Naive thymus-derived CD8-positive, alpha-beta T cell (primary cell): ENCODE data around the gene DGCR8. TPM values are rescaled to one million over a fixed set of nuclear protein-coding genes. Genes with fewer than 3 reads are reported as not detected.

ENCODE experiments used
- ATAC-seq, 2 donors: fragments of 150-1000 bp; cut with Tn5 transposase in 1 of 2; sonication (Bioruptor Pico), chemical (Tn5 transposase) in 1 of 2; 1 replicate in 1 of 2; 2 replicates in 1 of 2; pipeline ENCODE4 v1.10.0; 2021; ENCODE audit warnings: mild to moderate bottlenecking in 2 of 2, moderate library complexity in 2 of 2
- POLR2A ChIA-PET: fragments of 350-600 bp; sonication (Branson Sonifier 250); formaldehyde crosslinking; loops from one replicate; lab custom pipeline; 2021; ENCODE audit warnings: antibody characterized with exemption; lab: Charles Lee
- DNase-seq, 10 donors: peaks; one replicate each; pipeline versions ENCODE4 v3.0.0 to v3.0.0-alpha.2; 2020 to 2022
- H3K27ac Mint-ChIP-seq, 10 donors: one replicate each; pipeline ENCODE4 v1.8.0; 2020 to 2022; ENCODE audit warnings: mild to moderate bottlenecking in 10 of 10, mixed read lengths in 10 of 10, moderate library complexity in 4 of 10, inconsistent platforms in 1 of 10
- H3K27me3 Mint-ChIP-seq, 5 donors: one replicate each; pipeline ENCODE4 v1.8.0; 2021 to 2022; ENCODE audit warnings: mixed read lengths in 5 of 5
- H3K36me3 Mint-ChIP-seq, 3 donors: one replicate each; pipeline ENCODE4 v1.8.0; 2020 to 2022; ENCODE audit warnings: mixed read lengths in 3 of 3, mild to moderate bottlenecking in 2 of 3, inconsistent platforms in 1 of 3
- H3K4me1 Mint-ChIP-seq, 4 donors: one replicate each; pipeline ENCODE4 v1.8.0; 2021 to 2022; ENCODE audit warnings: mixed read lengths in 4 of 4
- H3K4me3 Mint-ChIP-seq, 10 donors: one replicate each; pipeline ENCODE4 v1.8.0; 2020 to 2022; ENCODE audit warnings: mild to moderate bottlenecking in 10 of 10, mixed read lengths in 10 of 10, moderate library complexity in 6 of 10, inconsistent platforms in 1 of 10
- H3K9me3 Mint-ChIP-seq, 9 donors: one replicate each; pipeline ENCODE4 v1.8.0; 2020 to 2022; ENCODE audit warnings: mixed read lengths in 9 of 9, mild to moderate bottlenecking in 3 of 9, inconsistent platforms in 1 of 9, moderate library complexity in 1 of 9
- polyA plus RNA-seq, 3 donors: library from polyadenylated mRNA; unstranded; fragments of 300-500 nt; fragmentation: Illumina TruSeq; gene quantifications; one replicate each; pipeline ENCODE4 v1.2.3, GENCODE V29; 2021
- total RNA-seq, 8 experiments: library from RNA in 2 of 8; stranded (reverse) in 2 of 8; gene quantifications; one replicate each; pipeline ENCODE4 v1.2.3 and lab custom pipeline; 2021 to 2026

Gene DGCR8
- total and polyA plus RNA-seq, 5 experiments from 2014 or later: 4.0 to 53.3 (median 6.0) TPM

DNA sequence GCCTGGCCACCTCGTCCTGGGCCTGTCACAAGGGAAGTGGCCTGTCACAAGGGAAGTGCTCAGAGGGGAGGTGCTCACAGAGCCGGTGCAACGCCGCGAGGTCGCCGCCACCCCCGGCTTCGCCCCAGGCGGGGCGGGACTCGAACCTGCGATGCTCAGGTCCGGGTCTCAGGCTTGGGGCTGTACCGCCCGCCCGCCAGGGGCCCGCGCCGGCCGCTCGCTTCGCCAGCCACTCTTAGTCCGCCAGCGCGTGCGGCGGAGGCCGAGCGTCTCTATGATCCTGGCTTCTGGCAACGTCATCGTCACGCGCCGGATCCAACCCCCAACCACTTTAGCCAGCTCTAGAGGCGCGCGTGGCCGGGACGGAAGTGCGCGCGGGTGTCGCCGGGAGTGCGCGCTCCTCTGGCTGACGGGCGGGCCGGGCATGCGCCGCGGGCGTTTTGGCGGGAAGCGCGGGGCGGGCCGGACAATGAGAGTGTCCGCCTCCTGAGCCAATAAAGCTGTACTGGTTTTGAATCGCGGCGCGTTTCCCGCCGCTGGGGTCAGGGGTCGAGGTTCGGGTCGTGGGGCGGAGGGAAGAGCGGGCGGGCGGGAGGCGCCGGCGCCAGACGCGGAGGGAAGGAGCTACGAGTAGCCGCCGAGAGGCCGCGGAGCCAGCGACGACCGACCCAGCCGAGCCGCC lies 37.1 kb downstream of the DGCR8 start, which contains the start of gene TRMT2A:
TSS of gene TRMT2A (minus strand) at position 276 of the 682 bp plus-strand sequence. CDS start 320 bp downstream, outside the sequence.
- POLR2A ChIA-PET: interaction anchor here (0.8 to 3.2 kb wide), 17 partner anchors 9 to 973 kb away, joined by 3 to 23 read pairs (median 6); partner anchors contain the start of genes DGCR8, ESS2, GNB1L and HIRA
- peaks cover 0 to 34% (median 3%) of the 10 kb centered on the region in 3 donors for H3K36me3 Mint-ChIP-seq
- ATAC-seq: peak; percentile 81
- H3K9me3 Mint-ChIP-seq: no peaks in the 10 kb centered on the region
- H3K4me1 Mint-ChIP-seq: peaks cover 14 to 57% (median 39%) of the 10 kb centered on the region in 4 donors
- DNase-seq: peak; percentile 93 to 97 (median 95)
- no peaks in the 10 kb centered on the region for H3K27me3 Mint-ChIP-seq
- peak within 1 kb of the TSS; percentile 79 to 96 (median 94) for H3K27ac Mint-ChIP-seq
- peak within 1 kb of the TSS; percentile 83 to 97 (median 90) for H3K4me3 Mint-ChIP-seq

DNA sequence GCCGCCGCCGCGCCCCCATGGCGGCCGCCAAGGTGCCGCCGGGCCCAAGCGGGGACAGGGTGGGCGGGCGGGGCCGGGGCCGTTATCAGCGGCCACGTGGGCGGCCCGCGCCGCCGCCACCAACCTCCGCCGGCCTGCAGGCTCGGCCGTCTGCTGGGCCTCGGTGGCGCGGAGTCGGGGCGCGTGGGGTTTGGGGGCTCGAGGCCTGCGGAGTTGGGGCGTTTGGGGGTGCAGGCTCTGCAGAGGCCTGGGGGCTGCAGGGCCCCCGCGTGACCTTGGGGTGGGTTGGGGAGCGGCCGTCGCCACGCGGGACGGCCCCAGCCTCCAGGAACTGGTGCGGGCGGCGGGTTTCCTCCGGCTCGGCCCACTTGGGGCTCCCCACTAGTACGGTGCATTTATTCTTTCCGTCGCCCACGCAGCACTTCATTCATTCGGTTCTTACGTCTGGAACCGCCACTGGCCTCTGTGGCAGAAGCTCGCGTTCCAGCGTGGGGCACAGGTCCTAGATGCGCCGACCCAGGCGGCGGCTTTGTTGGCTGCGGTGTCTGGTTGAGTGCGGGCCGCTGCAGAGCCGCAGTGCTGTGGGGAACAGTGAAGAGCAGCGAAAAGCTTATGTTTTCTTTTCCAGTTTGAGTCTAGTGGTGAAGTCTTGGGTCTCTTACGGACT lies 37.7 kb downstream of the DGCR8 start:
- POLR2A ChIA-PET: interaction anchor here (0.8 to 3.2 kb wide), 13 partner anchors 9 to 973 kb away, joined by 3 to 23 read pairs (median 7); partner anchors contain the start of genes DGCR8, ESS2, GNB1L and HIRA
- Mint-ChIP-seq H3K4me1 (peaks cover 15 to 61% (median 42%) of the 10 kb centered on the region in 4 donors), H3K9me3 (no peaks in the 10 kb centered on the region), H3K36me3 (peaks cover 0 to 33% (median 3%) of the 10 kb centered on the region in 3 donors), H3K27ac (peak overlapping the region; percentile 70 to 94 (median 87)), H3K4me3 (peak overlapping the region; percentile 80 to 91 (median 84)), H3K27me3 (no peaks in the 10 kb centered on the region)
- peak; percentile 24 to 44 for ATAC-seq
- DNase-seq: peak; percentile 27 to 75 (median 47)

DNA sequence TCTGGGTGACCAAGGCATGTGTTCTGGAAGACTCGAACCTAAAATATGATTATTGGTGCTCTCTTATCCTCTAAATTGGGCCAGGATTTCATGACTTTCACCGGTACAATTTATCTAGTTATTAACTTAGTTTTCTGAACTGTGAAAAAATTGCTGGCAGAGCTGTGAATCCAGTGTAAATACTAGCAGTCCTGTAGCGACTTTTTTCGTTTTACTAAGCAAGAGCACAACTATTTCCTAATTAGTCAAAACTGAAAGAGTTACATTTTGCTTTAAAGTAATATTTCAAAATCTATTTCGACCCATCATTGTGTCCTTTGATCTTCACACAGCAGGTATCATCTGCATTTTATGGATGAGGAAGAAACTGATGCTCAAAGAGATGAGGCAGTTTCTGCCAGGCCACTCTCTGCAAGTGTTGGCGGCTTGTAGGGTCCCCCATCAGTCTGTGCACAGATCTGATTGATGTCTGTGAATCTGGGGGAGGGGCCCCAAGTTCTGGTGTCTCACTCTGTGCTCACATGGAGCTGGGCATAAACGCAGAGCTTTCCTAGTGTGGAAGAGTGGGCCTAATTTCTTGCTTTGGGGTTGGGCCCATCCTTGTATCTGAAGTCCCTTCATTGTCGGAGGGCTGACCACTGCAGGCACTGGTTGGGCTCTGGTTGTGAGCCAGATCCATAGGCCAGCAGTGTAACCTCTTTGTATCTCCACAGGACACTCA lies 38.4 kb downstream of the DGCR8 start:
- POLR2A ChIA-PET: interaction anchor here (0.6 to 3.2 kb wide), 5 partner anchors 10 to 687 kb away, joined by 3 to 23 read pairs (median 4); partner anchors contain the start of genes HIRA, MRPL40 and TANGO2

DNA sequence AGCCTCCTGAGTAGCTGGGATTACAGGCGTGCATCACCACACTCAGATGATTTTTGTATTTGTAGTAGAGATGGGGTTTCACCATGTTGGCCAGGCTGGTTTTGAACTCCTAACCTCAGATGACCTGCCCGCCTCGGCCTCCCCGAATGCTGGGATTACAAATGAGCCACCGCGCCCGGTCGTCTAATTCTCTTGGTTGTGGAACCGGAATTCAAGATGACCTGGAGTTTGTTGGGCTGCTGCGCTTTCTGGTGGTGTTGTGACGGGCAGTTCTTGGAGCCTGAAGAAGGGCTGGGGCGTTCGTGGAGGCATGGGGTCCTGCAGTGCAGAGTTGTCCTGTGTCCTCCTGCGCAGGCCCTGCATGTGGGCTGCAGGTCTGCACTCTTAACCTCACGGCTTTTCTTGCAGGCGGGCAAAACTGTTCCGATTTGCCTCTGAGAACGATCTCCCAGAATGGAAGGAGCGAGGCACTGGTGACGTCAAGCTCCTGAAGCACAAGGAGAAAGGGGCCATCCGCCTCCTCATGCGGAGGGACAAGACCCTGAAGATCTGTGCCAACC lies 41.9 kb downstream of the DGCR8 start:
- H3K27ac Mint-ChIP-seq: peak overlapping the region in 5 of 10 donors; percentile 52 to 79 (median 77)
- peaks cover 0 to 49% (median 3%) of the 10 kb centered on the region in 3 donors for H3K36me3 Mint-ChIP-seq
- DNase-seq: no peak
- H3K9me3 Mint-ChIP-seq: no peaks in the 10 kb centered on the region
- H3K4me1 Mint-ChIP-seq: peaks cover 9 to 51% (median 27%) of the 10 kb centered on the region in 4 donors
- no peaks in the 10 kb centered on the region for H3K27me3 Mint-ChIP-seq
- POLR2A ChIA-PET: no interaction called here
- no peak for ATAC-seq
- H3K4me3 Mint-ChIP-seq: peak overlapping the region in 1 of 10 donors; percentile 34

More for the DNA sequence above, 38.4 kb downstream of the DGCR8 start:
- ATAC-seq: no peak
- H3K9me3 Mint-ChIP-seq: no peaks in the 10 kb centered on the region
- peaks cover 17 to 61% (median 45%) of the 10 kb centered on the region in 4 donors for H3K4me1 Mint-ChIP-seq
- H3K27me3 Mint-ChIP-seq: no peaks in the 10 kb centered on the region
- DNase-seq: peak in 1 of 10 donors; percentile 52
- peak overlapping the region; percentile 70 to 94 (median 87) for H3K27ac Mint-ChIP-seq
- peaks cover 0 to 33% (median 3%) of the 10 kb centered on the region in 3 donors for H3K36me3 Mint-ChIP-seq
- peak overlapping the region; percentile 80 to 90 (median 83) for H3K4me3 Mint-ChIP-seq

DNA sequence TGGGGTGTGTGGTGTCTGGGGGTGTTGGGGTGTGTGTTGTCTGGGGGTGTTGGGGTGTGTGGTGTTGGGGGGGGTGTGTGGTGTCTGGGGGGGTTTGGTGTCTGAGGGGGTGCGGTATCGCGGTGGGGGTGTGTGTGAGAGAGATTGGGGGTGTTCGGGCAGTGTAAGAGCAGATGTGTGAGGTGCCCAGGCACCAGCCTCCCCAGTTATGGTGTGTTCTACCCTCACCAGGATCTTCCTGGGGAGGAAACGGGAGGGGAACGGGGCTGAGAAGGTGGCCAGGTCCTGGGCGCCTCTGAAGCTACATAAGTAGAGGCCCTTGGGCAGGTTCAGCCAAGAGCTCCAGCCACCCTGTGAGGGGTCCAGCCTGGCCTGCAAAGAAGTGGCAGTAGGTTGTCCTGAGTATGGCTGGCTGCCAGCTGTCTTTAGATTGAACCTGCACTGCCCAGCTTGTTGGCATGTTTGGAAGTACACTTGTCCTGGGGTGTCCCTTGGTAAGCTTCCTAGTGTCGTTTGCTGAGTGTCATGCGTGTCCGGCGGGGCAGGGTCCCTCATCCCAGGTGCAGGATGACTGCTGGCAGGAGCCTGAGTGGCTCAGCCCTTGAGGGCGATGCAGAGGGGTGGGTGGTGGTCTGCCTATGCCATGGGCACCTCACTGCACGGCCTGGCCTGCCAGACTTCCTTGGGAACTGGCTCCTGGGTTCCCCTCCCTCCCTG lies 43.5 kb downstream of the DGCR8 start:
- H3K9me3 Mint-ChIP-seq: no peaks in the 10 kb centered on the region
- DNase-seq (no peak), ATAC-seq (no peak)
- peak overlapping the region in 2 of 10 donors; percentile 41 to 51 for H3K4me3 Mint-ChIP-seq
- peak overlapping the region in 3 of 10 donors; percentile 7 to 87 (median 51) for H3K27ac Mint-ChIP-seq
- H3K4me1 Mint-ChIP-seq: peaks cover 8 to 44% (median 20%) of the 10 kb centered on the region in 4 donors
- peaks cover 0 to 57% (median 3%) of the 10 kb centered on the region in 3 donors for H3K36me3 Mint-ChIP-seq
- no peaks in the 10 kb centered on the region for H3K27me3 Mint-ChIP-seq
- POLR2A ChIA-PET: no interaction called here

DNA sequence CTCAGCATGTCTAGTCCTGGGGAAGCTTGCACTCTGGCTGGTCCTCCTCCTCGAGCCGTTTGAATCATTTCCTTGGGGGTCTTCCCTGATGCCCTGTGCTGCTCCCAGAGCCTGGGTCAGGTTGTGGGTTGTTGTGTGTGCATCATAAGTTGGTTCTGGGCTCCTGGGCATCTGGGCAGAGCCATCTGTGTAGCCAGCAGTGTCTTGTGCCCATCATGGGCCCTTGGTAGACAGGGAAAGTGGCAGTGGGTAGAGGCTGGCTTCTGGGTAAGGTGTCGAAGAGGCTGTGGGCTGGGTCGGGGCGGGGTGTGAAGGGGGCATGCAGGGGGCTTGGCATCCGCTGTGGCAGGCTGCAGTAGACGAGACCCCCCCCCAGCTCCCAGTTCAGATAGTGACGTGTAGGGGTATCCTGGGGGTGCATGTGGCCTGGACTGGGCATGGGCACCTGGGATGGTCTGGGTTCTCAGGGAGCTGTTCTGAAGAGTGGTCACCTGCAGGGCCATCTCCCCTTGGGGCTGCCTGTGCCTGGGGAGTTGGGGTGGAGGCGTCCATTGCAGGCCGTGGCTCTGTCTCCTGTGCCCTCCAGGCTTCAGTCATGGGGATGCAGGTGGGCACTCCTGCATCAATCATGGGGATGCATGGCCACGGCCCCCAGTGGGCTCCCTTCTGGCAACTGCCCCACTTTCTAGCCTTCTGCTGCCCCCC lies 44.2 kb downstream of the DGCR8 start:
- Mint-ChIP-seq H3K36me3 (peaks cover 0 to 54% (median 3%) of the 10 kb centered on the region in 3 donors), H3K9me3 (no peaks in the 10 kb centered on the region), H3K4me1 (peaks cover 5 to 39% (median 16%) of the 10 kb centered on the region in 4 donors), H3K27ac (peak overlapping the region in 3 of 10 donors; percentile 59 to 87 (median 67)), H3K27me3 (no peaks in the 10 kb centered on the region), H3K4me3 (peak overlapping the region in 1 of 10 donors; percentile 20)
- ATAC-seq: no peak
- no peak for DNase-seq
- POLR2A ChIA-PET: no interaction called here

DNA sequence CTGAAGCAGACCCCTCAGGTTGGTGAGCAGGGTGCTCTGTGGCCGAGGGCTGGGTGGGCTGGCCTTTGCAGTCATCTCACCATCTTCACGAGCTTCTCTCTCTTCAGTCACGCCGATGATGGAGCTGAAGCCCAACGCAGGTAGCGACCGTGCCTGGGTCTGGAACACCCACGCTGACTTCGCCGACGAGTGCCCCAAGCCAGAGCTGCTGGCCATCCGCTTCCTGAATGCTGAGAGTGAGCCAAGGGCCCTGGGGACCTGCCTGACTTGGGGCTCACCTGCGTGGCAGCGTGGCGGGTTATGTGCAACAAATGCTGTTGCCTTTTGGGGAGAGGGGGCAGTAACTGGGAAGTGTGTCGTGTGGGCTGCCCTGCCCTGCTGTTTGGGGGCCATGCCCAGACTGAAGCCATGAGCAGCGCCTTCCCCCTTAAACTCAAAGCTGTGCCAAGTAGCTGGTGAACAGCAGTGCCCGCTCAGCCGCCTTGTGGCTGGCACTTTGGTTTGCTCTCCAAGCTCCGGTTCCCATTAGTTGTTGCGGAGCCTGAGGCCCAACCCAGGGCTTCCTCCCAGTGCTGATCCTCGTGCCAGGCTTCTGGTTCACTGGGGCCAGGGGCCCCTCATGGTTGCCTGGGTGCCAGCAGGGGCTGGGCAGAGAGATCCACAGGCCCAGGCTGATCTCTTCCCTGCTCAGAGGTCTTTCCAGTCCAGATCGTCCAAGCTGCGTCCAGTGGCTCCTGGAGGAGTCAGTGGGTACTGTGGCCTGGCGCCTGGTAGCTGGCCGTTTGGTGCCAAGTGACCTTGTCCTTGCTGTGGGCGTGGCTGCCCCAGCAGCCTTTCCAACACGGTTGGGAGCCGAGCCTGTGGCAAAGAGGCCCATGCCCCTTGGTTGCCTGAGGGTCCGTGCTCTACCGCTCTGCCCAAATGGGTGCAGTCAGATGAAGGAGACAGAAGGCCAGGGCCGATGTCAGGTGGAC lies 45.4 kb downstream of the DGCR8 start:
- ATAC-seq (no peak), DNase-seq (no peak)
- peak overlapping the region in 1 of 10 donors; percentile 83 for H3K27ac Mint-ChIP-seq
- peaks cover 5 to 38% (median 16%) of the 10 kb centered on the region in 4 donors for H3K4me1 Mint-ChIP-seq
- no peak overlapping the region for H3K4me3 Mint-ChIP-seq
- peaks cover 0 to 44% (median 0%) of the 10 kb centered on the region in 3 donors for H3K36me3 Mint-ChIP-seq
- POLR2A ChIA-PET: interaction anchor here (0.7 kb wide), 1 partner anchor 16 kb away, joined by 3 read pairs; no protein-coding TSS in a partner anchor
- H3K27me3 Mint-ChIP-seq: no peaks in the 10 kb centered on the region
- no peaks in the 10 kb centered on the region for H3K9me3 Mint-ChIP-seq

DNA sequence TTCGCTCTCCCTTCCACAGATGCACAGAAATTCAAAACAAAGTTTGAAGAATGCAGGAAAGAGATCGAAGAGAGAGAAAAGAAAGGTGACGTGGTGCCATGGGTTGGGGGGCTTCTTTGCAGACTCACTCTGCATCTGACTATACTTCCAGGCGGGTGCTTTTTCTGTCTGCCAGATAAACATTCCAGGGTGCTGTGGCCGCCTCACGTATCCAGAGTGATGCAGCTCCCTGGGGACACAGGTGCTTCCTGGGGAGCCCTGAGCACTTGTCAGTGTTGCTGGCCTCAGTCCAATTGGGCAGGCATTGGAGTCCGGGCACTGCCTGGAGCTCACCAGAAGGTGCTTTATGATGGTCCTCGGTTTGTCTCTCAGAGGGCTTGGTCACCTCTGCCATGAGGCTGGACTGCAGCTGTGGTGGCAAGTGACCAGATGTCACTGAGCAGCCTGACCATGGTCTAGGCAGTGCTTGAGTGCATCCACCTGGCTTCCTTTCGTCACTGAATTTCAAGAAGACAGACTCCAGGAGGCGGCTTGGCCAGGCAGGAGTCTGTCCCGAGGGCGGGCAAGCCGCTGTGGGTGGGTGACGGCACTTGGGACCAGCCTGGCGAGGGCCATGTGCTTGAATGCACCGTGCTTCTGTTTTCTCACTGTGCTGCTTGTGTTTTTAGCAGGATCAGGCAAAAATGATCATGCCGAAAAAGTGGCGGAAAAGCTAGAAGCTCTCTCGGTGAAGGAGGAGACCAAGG lies 46.4 kb downstream of the DGCR8 start:
- POLR2A ChIA-PET: interaction anchor here (0.7 kb wide), 1 partner anchor 15 kb away, joined by 3 read pairs; no protein-coding TSS in a partner anchor
- ATAC-seq (no peak), DNase-seq (no peak)
- Mint-ChIP-seq H3K4me1 (peaks cover 5 to 29% (median 16%) of the 10 kb centered on the region in 4 donors), H3K27me3 (no peaks in the 10 kb centered on the region), H3K9me3 (no peaks in the 10 kb centered on the region), H3K27ac (peak overlapping the region in 2 of 10 donors; percentile 27 to 83), H3K36me3 (peaks cover 0 to 37% (median 0%) of the 10 kb centered on the region in 3 donors), H3K4me3 (no peak overlapping the region)

DNA sequence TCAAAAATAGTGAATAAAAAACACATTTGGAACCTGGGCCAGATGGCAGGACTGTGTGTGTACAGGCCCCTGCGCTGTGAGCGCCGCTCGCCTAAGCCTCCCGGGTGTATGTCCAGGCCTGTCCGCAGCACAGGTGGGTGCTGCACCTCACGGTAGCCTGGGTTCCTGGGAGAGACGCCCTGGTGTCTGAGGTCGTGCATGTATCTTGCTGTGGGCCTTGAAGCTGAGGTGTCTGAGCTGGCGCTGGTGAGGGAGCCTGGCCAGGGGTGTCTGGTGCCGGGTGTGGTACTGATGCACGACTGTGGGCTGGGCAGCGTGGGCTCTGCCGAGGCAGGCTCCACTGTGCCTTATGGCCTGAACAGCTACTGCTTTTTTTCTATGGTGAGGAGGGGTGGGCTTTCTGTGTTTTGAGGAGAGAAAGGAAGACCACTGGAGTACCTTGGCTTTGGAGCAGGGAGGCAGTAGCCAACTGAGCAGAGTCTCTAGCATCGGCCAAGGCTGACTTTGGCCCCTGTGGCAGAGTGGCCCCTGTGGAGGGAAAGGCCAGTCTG lies 47.4 kb downstream of the DGCR8 start:
- Mint-ChIP-seq H3K4me1 (peaks cover 4 to 21% (median 11%) of the 10 kb centered on the region in 4 donors), H3K27ac (peak overlapping the region in 2 of 10 donors; percentile 48 to 61), H3K36me3 (peaks cover 0 to 29% (median 0%) of the 10 kb centered on the region in 3 donors), H3K27me3 (no peaks in the 10 kb centered on the region), H3K9me3 (no peaks in the 10 kb centered on the region), H3K4me3 (no peak overlapping the region)
- ATAC-seq: no peak
- no peak for DNase-seq
- POLR2A ChIA-PET: no interaction called here
